Activated B cell treated with CpG ODN at 0.5 μM for 24 hours (primary cell): ENCODE measurements around the gene KRTAP12-1. TPM values are rescaled to one million over a fixed set of nuclear protein-coding genes. Genes with fewer than 3 reads are reported as not detected.

Experiments
- ATAC-seq: fragments of 200-7000 bp; cut with Tn5 transposase; one replicate; pipeline ENCODE4 v1.10.0; 2021; ENCODE audit warnings: low read depth, mild to moderate bottlenecking, moderate library complexity
- CTCF ChIA-PET: fragments of 350-600 bp; sonication (Branson Sonifier 250); formaldehyde crosslinking; loops from one replicate; lab custom pipeline; 2021; ENCODE audit warnings: antibody characterized with exemption; lab: Charles Lee
- POLR2A ChIA-PET: fragments of 350-600 bp; sonication (Branson Sonifier 250); formaldehyde crosslinking; loops from one replicate; lab custom pipeline; 2021; ENCODE audit warnings: antibody characterized with exemption; lab: Charles Lee
- DNase-seq: peaks from one replicate; pipeline ENCODE4 v3.0.0; 2022
- H3K27ac Mint-ChIP-seq: one replicate; pipeline ENCODE4 v1.8.0; 2020; ENCODE audit warnings: mixed read lengths
- H3K27me3 Mint-ChIP-seq: one replicate; pipeline ENCODE4 v1.8.0; 2021; ENCODE audit warnings: mixed read lengths
- H3K36me3 Mint-ChIP-seq: one replicate; pipeline ENCODE4 v1.8.0; 2021; ENCODE audit warnings: low read depth, mixed read lengths
- H3K4me1 Mint-ChIP-seq: one replicate; pipeline ENCODE4 v1.8.0; 2021; ENCODE audit warnings: mixed read lengths
- H3K4me3 Mint-ChIP-seq: one replicate; pipeline ENCODE4 v1.8.0; 2020; ENCODE audit warnings: mild to moderate bottlenecking, mixed read lengths
- H3K9me3 Mint-ChIP-seq: one replicate; pipeline ENCODE4 v1.8.0; 2020; ENCODE audit warnings: mixed read lengths
- CTCF ChIP-seq: fragments of 200-600 bp; IDR thresholded peaks from one replicate; pipeline ENCODE4 v1.8.0; 2022; ENCODE audit warnings: antibody characterized with exemption, mild to moderate bottlenecking
- intact Hi-C: fragments of 100-400 bp; cut with micrococcal nuclease; formaldehyde crosslinking; loops from one replicate; pipeline ENCODE4 v1.15.1; 2024
- total RNA-seq: library from RNA; stranded (reverse); gene quantifications from 2 replicates; pipeline ENCODE4 v1.2.3, GENCODE V29; 2022

KRTAP12-1 gene
- total RNA-seq, 1 donor from 2014 or later, result not detected

GRCh38 chr21:44708866-44709425 lies 27.0 kb upstream of the KRTAP12-1 start:
- no peak overlapping the region for H3K27ac Mint-ChIP-seq
- intact Hi-C loops, result no loop called here
- no peak for DNase-seq
- ChIA-PET CTCF (no interaction called here), POLR2A (no interaction called here)
- H3K9me3 Mint-ChIP-seq, result peaks cover 10% of the 10 kb centered on the region
- no peak for TF ChIP-seq CTCF
- peaks cover 67% of the 10 kb centered on the region for H3K27me3 Mint-ChIP-seq
- no peak for ATAC-seq
- no peaks in the 10 kb centered on the region for H3K36me3 Mint-ChIP-seq
- H3K4me3 Mint-ChIP-seq, result no peak overlapping the region
- H3K4me1 Mint-ChIP-seq, result peaks cover 2% of the 10 kb centered on the region

DNA sequence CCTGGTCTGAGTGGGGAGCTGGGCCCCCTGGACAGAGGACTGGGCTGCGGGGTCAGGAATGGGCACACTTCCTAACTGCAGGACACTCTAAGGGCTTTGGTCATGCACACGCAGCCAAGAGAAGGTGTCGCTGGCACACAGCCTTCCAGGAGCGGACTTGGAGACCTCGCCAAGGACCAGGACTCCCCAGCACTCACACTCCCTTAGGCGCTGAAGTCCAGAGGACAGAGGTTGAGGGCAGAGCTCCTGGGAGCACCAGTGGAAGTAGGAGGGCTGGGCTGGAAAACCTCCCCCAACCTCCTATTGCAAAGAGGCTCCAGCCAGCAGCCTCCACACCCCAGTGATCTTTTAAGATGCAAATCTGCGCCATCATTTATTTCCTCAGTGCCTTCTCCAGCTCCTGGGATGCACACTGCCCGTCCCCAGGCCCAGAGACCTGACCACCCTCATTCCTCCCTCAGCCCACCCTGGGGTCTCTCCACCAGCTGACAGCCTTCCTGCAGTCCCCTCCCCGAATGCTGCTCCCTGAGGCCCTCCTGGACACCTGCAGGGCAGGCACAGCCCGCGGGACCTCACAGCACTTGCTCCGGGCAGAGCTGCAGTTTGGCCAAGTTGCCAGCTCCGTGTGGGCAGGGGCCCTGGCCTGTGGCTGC lies 26.4 kb upstream of the KRTAP12-1 start:
- TF ChIP-seq CTCF, result no peak
- intact Hi-C loops, result no loop called here
- CTCF ChIA-PET, result no interaction called here
- POLR2A ChIA-PET, result no interaction called here
- Mint-ChIP-seq H3K36me3 (no peaks in the 10 kb centered on the region), H3K27ac (no peak overlapping the region), H3K27me3 (peaks cover 63% of the 10 kb centered on the region), H3K9me3 (peaks cover 10% of the 10 kb centered on the region), H3K4me3 (no peak overlapping the region), H3K4me1 (peaks cover 2% of the 10 kb centered on the region)
- DNase-seq, result no peak
- ATAC-seq, result no peak

DNA sequence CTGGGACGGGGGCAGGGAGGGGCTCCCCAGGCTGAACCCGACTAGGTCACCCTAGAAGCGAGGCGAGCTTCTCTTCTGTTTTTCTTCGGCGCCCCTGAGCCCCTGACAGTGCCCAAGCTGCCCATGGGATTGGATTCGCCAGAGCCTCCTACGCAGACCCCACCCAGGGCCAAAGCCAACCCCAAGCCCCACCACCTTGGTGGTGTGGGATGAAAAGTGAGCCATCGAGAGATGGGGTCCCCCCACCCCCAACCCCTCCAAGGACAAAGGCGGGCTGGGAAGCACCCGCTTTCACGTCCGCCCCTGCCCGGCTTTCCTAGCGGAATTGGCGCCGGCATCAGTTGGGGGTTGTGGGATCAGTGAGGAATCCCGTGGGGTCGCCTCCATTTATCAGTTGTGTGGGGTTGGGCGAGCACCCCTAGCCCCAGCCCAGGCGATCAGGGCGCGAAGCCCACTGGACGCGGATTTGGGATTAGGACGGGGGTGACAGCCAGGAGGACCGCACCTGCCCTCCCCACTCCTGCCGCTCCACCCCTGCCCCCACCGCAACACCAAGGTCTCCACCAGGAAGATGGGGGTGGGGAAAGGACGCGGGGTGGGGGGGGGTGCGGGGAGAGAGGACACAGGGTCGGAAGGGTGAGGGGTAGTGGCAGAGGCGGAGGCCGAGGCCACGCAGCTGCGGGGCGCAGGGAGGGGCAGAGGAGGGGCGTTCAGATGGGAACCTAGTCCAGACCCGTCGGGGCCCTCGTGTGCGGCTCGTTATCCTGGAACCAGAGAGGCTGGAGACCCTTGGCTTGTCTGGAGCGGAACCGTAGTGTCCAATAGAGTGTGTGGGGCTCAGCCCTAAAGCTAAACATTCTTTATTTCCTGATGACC lies 25.0 kb upstream of the KRTAP12-1 start:
- POLR2A ChIA-PET, result no interaction called here
- Mint-ChIP-seq H3K27ac (no peak overlapping the region), H3K36me3 (no peaks in the 10 kb centered on the region), H3K4me1 (peaks cover 2% of the 10 kb centered on the region), H3K9me3 (peaks cover 10% of the 10 kb centered on the region), H3K4me3 (no peak overlapping the region), H3K27me3 (peaks cover 63% of the 10 kb centered on the region)
- intact Hi-C loops, result no loop called here
- ATAC-seq (no peak), DNase-seq (no peak)
- CTCF ChIA-PET, result no interaction called here
- no peak for TF ChIP-seq CTCF

DNA sequence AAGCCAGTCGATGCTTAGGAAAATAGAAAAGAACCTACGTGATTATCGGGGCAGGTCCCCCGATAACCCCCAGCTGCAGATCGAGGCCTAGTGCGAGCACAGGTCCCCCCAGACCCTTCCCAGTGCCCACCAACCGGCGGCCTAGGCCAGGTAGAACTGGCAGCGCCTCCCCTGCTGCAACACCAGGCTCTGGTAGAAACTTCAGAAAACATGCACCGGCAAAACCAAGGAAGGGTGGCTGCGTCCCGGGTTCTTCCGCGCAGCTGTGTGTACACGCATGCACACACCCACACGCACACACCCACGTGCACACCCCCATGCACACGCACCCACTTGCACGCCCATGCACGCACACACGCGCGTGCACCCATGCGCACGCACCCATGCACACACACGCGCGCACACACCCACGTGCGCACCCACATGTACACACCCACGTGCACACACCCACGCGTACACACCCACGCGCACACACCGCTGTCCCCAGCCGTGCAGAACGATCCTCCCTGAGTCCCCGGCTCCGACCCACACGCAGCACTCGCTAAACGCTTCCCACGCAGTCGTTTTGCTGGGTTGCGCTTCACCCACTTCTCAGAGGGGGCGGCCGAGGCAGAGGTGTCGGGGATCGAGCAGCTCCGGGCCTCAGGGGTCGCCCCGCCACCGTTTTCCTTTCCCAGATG lies 24.2 kb upstream of the KRTAP12-1 start:
- no peak overlapping the region for H3K4me3 Mint-ChIP-seq

More for the DNA sequence above, 24.2 kb upstream of the KRTAP12-1 start:
- no peak for DNase-seq
- no peak overlapping the region for H3K27ac Mint-ChIP-seq
- peaks cover 2% of the 10 kb centered on the region for H3K4me1 Mint-ChIP-seq
- H3K36me3 Mint-ChIP-seq, result no peaks in the 10 kb centered on the region
- intact Hi-C loops, result no loop called here
- no peak for ATAC-seq
- ChIA-PET CTCF (no interaction called here), POLR2A (no interaction called here)
- peaks cover 64% of the 10 kb centered on the region for H3K27me3 Mint-ChIP-seq
- TF ChIP-seq CTCF, result no peak
- H3K9me3 Mint-ChIP-seq, result peaks cover 10% of the 10 kb centered on the region
